Ectodermal cell (in vitro differentiated cells): Measurements from ENCODE around the gene SLC9A1.

Source experiments
- H3K27ac ChIP-seq: 2 replicates; pipeline ENCODE4 v1.7.0; 2013; ENCODE audit warnings: mild to moderate bottlenecking, low read depth, low read length; ENCODE audit not compliant: insufficient read depth, poor library complexity, severe bottlenecking
- H3K27me3 ChIP-seq: 2 replicates; pipeline ENCODE4 v1.7.0; 2013; ENCODE audit warnings: mild to moderate bottlenecking, low read length; ENCODE audit not compliant: insufficient read depth, control insufficient read depth, poor library complexity, severe bottlenecking
- H3K36me3 ChIP-seq: one replicate; pipeline ENCODE4 v1.7.0; 2013; ENCODE audit warnings: low read length; ENCODE audit not compliant: control insufficient read depth, insufficient read depth
- H3K4me1 ChIP-seq: one replicate; pipeline ENCODE4 v1.7.0; 2013; ENCODE audit warnings: low read length; ENCODE audit not compliant: control insufficient read depth, insufficient read depth
- H3K4me3 ChIP-seq: 2 replicates; pipeline ENCODE4 v1.7.0; 2013; ENCODE audit warnings: low read depth, low read length, control low read depth; ENCODE audit not compliant: insufficient read depth
- H3K9me3 ChIP-seq: 2 replicates; pipeline ENCODE4 v1.7.0; 2013; ENCODE audit warnings: mild to moderate bottlenecking, low read length, moderate library complexity; ENCODE audit not compliant: control insufficient read depth
- WGBS, 2 experiments: methylation state at CpG; one replicate each; pipeline ENCODE4 v1.1.7; 2013; ENCODE audit warnings: missing lambda C conversion rate in 2 of 2; 5-methylcytosine and 5-hydroxymethylcytosine counted together

Gene SLC9A1

GRCh38 chr1:27152829-27153548, 1.9 kb downstream of the SLC9A1 start:
- Histone ChIP-seq H3K27ac (no peak overlapping the region), H3K36me3 (no peaks in the 10 kb centered on the region), H3K4me1 (peaks cover 23% of the 10 kb centered on the region), H3K9me3 (no peaks in the 10 kb centered on the region), H3K4me3 (peak overlapping the region; percentile 20), H3K27me3 (no peaks in the 10 kb centered on the region)
- 91 to 92% methylated on average over 2 of the region's 2 CpGs for WGBS, 2 experiments

- no peaks in the 10 kb centered on the region for H3K9me3 ChIP-seq
- H3K27ac ChIP-seq: no peak overlapping the region
- H3K4me1 ChIP-seq: peaks cover 23% of the 10 kb centered on the region
- 91 to 92% methylated on average over 7 of the region's 7 CpGs for WGBS, 2 experiments
- no peak overlapping the region for H3K4me3 ChIP-seq
- no peaks in the 10 kb centered on the region for H3K36me3 ChIP-seq
- no peaks in the 10 kb centered on the region for H3K27me3 ChIP-seq
Observed at GRCh38 chr1:27152004-27152828, 2.7 kb downstream of the SLC9A1 start.

GRCh38 chr1:27150641-27151040, 4.3 kb downstream of the SLC9A1 start:
- no peaks in the 10 kb centered on the region for H3K9me3 ChIP-seq
- no peaks in the 10 kb centered on the region for H3K36me3 ChIP-seq
- 88 to 90% methylated on average over 3 of the region's 3 CpGs for WGBS, 2 experiments
- H3K27ac ChIP-seq: no peak overlapping the region
- no peaks in the 10 kb centered on the region for H3K27me3 ChIP-seq
- H3K4me3 ChIP-seq: no peak overlapping the region
- peaks cover 23% of the 10 kb centered on the region for H3K4me1 ChIP-seq

- Histone ChIP-seq H3K9me3 (no peaks in the 10 kb centered on the region), H3K27ac (no peak overlapping the region), H3K36me3 (no peaks in the 10 kb centered on the region), H3K4me1 (peaks cover 23% of the 10 kb centered on the region), H3K27me3 (no peaks in the 10 kb centered on the region), H3K4me3 (no peak overlapping the region)
- WGBS, 2 experiments: 92 to 96% methylated on average over 2 to 3 of the region's 3 CpGs
Observed at GRCh38 chr1:27150183-27150582, 4.7 kb downstream of the SLC9A1 start.

GRCh38 chr1:27149762-27150113, 5.2 kb downstream of the SLC9A1 start:
- WGBS, 2 experiments: 95 to 98% methylated on average over 4 of the region's 4 CpGs
- no peaks in the 10 kb centered on the region for H3K9me3 ChIP-seq
- H3K27ac ChIP-seq: no peak overlapping the region
- peaks cover 23% of the 10 kb centered on the region for H3K4me1 ChIP-seq
- H3K36me3 ChIP-seq: no peaks in the 10 kb centered on the region
- H3K27me3 ChIP-seq: no peaks in the 10 kb centered on the region
- H3K4me3 ChIP-seq: no peak overlapping the region

- no peaks in the 10 kb centered on the region for H3K36me3 ChIP-seq
- H3K27me3 ChIP-seq: no peaks in the 10 kb centered on the region
- H3K27ac ChIP-seq: no peak overlapping the region
- no peaks in the 10 kb centered on the region for H3K9me3 ChIP-seq
- H3K4me1 ChIP-seq: peaks cover 23% of the 10 kb centered on the region
- no peak overlapping the region for H3K4me3 ChIP-seq
- 92 to 93% methylated on average over 8 of the region's 8 CpGs for WGBS, 2 experiments
Observed at GRCh38 chr1:27149084-27149761, 5.7 kb downstream of the SLC9A1 start.

- WGBS, 2 experiments: 91 to 96% methylated on average over 2 of the region's 2 CpGs
Observed at GRCh38 chr1:27148591-27148990, 6.3 kb downstream of the SLC9A1 start.

GRCh38 chr1:27147842-27148518, 6.9 kb downstream of the SLC9A1 start:
- WGBS, 2 experiments: 85 to 93% methylated on average over 1 of the region's 1 CpG
- Histone ChIP-seq H3K4me1 (peaks cover 11% of the 10 kb centered on the region), H3K4me3 (no peak overlapping the region)

More at GRCh38 chr1:27148591-27148990, 6.3 kb downstream of the SLC9A1 start:
- Histone ChIP-seq H3K27me3 (no peaks in the 10 kb centered on the region), H3K4me1 (peaks cover 17% of the 10 kb centered on the region), H3K36me3 (no peaks in the 10 kb centered on the region), H3K27ac (no peak overlapping the region), H3K9me3 (no peaks in the 10 kb centered on the region), H3K4me3 (no peak overlapping the region)

GRCh38 chr1:27145934-27146354, 9.0 kb downstream of the SLC9A1 start:
- 84 to 87% methylated on average over 6 to 7 of the region's 7 CpGs for WGBS, 2 experiments
- H3K27ac ChIP-seq: no peak overlapping the region
- no peaks in the 10 kb centered on the region for H3K36me3 ChIP-seq
- no peaks in the 10 kb centered on the region for H3K27me3 ChIP-seq
- H3K4me1 ChIP-seq: peaks cover 9% of the 10 kb centered on the region
- H3K9me3 ChIP-seq: no peaks in the 10 kb centered on the region
- H3K4me3 ChIP-seq: no peak overlapping the region

More at GRCh38 chr1:27147842-27148518, 6.9 kb downstream of the SLC9A1 start:
- H3K36me3 ChIP-seq: no peaks in the 10 kb centered on the region
- H3K27me3 ChIP-seq: no peaks in the 10 kb centered on the region
- no peaks in the 10 kb centered on the region for H3K9me3 ChIP-seq
- H3K27ac ChIP-seq: no peak overlapping the region
